ENCODE results near the gene TMEM204.

Gene TMEM204

DNA sequence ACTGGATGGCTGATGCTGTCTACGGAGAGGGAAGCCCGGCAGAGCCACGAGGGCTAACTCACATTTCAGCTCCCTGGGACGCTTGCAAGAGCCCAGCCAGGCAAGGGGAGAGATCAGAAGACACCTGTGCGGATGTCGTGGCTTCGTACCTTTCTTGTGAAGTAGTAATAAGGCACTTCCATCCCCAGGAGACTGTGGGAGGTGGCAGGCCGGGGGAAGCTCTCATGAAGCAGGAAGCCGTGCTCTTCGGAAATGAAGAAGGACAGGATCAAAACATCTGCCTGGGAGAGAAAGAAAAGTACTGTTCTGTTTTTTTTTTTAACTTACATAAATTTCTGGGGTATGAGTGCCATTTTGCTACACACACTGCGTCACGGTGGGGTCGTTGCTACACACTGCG, 28.4 kb downstream of the TMEM204 start:
- CTCF ChIA-PET, result interaction anchor here (0.7 kb wide), 1 partner anchor 11 kb away, joined by 3 read pairs; no protein-coding TSS in a partner anchor
- peak overlapping the region; percentile 60 for H3K27ac Mint-ChIP-seq
- no peak for DNase-seq
- peaks cover 13% of the 10 kb centered on the region for H3K36me3 Mint-ChIP-seq
- H3K4me3 Mint-ChIP-seq, result no peak overlapping the region
- H3K4me1 Mint-ChIP-seq, result peaks cover 38% of the 10 kb centered on the region
- no peaks in the 10 kb centered on the region for H3K9me3 Mint-ChIP-seq
- peaks cover 3% of the 10 kb centered on the region for H3K27me3 Mint-ChIP-seq

DNA sequence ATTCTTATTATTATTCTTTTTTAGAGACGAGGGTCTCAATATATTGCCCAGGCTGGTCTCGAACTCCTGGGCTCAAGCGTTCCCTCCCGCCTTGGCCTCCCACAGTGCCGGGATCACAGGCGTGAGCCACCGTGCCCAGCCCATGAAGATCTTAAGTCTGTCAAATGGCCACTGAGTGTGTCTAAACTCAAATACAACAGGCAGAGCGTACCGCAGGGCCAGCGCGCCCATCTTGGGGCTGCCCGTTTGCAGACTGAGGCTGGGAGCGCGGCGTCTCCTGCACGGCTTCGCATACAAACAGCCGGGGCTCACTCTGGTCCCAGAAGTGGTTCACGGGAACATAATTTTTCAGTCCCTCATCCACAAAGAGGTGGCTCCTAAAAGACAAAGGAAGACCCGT, 30.3 kb downstream of the TMEM204 start:
- no peak for DNase-seq
- Mint-ChIP-seq H3K4me1 (peaks cover 34% of the 10 kb centered on the region), H3K36me3 (peaks cover 6% of the 10 kb centered on the region), H3K9me3 (no peaks in the 10 kb centered on the region), H3K4me3 (no peak overlapping the region), H3K27me3 (peaks cover 3% of the 10 kb centered on the region), H3K27ac (no peak overlapping the region)
- CTCF ChIA-PET, result no interaction called here

GRCh38 chr16:1564325-1564724, 30.9 kb downstream of the TMEM204 start:
- Mint-ChIP-seq H3K27ac (no peak overlapping the region), H3K27me3 (peaks cover 3% of the 10 kb centered on the region)

DNA sequence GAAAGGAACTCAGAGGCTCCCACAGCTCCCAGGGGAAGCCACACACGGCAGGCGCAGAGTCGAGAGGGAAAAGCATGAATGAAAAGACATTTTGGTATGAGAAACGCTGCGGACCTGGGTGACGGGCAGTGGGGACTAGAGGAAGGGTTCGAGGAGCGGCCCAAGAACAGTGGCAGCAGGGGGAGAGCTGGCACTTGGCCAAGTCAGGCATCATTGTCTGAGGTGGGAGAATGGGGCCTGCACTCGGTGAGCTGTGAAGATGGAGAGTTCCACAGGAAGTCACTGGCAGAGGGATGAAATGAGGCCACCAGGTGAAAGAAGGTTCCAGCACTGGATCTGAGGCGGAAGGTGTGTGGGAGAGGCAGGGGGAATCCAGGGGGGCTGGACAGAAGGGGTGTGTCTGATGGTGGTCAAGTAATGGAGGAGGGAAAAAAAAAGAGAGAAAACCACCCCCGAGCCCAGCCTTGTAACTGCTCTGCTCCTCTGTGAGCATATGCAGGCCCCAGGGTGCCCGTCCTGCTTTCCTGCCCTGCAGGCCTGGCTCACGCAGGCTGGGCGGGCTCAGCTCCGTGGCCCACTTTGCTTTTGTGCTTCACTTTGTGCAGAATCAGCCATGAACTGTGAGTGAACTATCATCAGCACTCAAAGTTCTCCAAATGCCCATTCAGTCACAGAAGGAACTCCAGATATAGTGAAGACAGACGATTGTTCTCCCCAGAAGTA, 31.8 kb downstream of the TMEM204 start:
- H3K27me3 Mint-ChIP-seq, result peaks cover 4% of the 10 kb centered on the region
- CTCF ChIA-PET, result no interaction called here
- H3K9me3 Mint-ChIP-seq, result no peaks in the 10 kb centered on the region
- peaks cover 19% of the 10 kb centered on the region for H3K4me1 Mint-ChIP-seq
- no peak overlapping the region for H3K4me3 Mint-ChIP-seq
- peaks cover 3% of the 10 kb centered on the region for H3K36me3 Mint-ChIP-seq
- no peak overlapping the region for H3K27ac Mint-ChIP-seq
- DNase-seq, result no peak

More at GRCh38 chr16:1564325-1564724, 30.9 kb downstream of the TMEM204 start:
- CTCF ChIA-PET, result no interaction called here
- Mint-ChIP-seq H3K9me3 (no peaks in the 10 kb centered on the region), H3K4me1 (peaks cover 28% of the 10 kb centered on the region), H3K36me3 (peaks cover 6% of the 10 kb centered on the region), H3K4me3 (no peak overlapping the region)
- DNase-seq, result peak; percentile 32

DNA sequence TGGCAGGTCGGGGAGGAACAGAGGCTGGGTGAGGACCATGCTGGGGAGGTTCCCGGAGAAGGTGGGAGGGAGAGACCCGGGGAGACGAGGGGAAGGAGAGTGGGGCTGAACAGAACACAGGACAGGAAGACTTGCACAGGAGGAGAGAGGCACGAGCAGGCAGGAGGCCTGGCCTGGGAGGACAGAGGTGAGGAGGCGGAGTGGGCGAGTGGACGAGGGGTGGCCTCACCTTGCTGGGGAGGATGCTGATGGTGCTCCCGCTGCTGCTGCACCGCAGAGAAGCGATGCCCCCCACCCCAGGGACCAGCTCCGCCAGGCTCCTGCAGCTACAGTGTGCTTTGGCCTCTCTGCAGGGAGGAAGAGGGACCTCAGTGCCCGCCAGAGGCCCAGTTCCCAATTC, 34.5 kb downstream of the TMEM204 start:
- CTCF ChIA-PET, result interaction anchor here (1.2 kb wide), 1 partner anchor 15 kb away, joined by 3 read pairs; no protein-coding TSS in a partner anchor
- no peak for DNase-seq
- Mint-ChIP-seq H3K36me3 (no peaks in the 10 kb centered on the region), H3K4me1 (no peaks in the 10 kb centered on the region), H3K27me3 (peaks cover 6% of the 10 kb centered on the region), H3K27ac (no peak overlapping the region), H3K4me3 (no peak overlapping the region), H3K9me3 (no peaks in the 10 kb centered on the region)

DNA sequence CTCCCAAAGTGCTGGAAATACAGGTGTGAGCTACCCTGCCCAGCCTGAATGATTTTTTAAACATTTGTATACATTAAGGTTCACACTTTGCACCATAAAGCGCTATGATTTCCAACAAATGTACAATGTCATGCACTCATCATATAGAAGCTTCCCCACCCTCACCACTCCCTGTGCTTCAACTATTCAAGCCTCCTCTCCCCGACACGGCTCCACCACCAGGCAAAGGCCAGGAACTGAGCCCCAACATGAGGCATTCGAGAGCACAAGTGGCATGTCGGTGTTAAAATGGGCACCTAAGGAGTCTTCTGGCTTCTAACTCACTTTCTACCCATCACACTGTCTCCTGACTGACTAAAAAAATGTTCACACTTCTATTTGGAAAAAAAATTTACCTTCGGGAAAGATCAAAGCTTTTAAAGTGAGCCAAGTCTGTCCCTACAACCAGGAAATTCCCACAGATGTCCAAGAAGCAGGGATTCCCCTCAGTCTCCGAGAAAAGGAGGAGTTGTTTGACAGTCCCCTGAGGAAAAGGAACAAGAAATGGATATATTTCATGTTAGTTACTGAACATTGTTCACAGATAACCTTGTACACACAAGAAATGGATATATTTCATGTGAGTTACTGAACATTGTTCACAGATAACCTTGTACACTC, 37.7 kb downstream of the TMEM204 start:
- Mint-ChIP-seq H3K27me3 (peaks cover 3% of the 10 kb centered on the region), H3K4me1 (no peaks in the 10 kb centered on the region), H3K27ac (no peak overlapping the region), H3K4me3 (no peak overlapping the region), H3K36me3 (no peaks in the 10 kb centered on the region), H3K9me3 (no peaks in the 10 kb centered on the region)
- DNase-seq, result no peak
- CTCF ChIA-PET, result no interaction called here

- CTCF ChIA-PET, result no interaction called here
- peaks cover 3% of the 10 kb centered on the region for H3K27me3 Mint-ChIP-seq
- no peak overlapping the region for H3K27ac Mint-ChIP-seq
- DNase-seq, result no peak
- H3K9me3 Mint-ChIP-seq, result no peaks in the 10 kb centered on the region
- H3K4me1 Mint-ChIP-seq, result no peaks in the 10 kb centered on the region
- no peak overlapping the region for H3K4me3 Mint-ChIP-seq
- H3K36me3 Mint-ChIP-seq, result no peaks in the 10 kb centered on the region
Observed at GRCh38 chr16:1572673-1573072, 39.2 kb downstream of the TMEM204 start.

DNA sequence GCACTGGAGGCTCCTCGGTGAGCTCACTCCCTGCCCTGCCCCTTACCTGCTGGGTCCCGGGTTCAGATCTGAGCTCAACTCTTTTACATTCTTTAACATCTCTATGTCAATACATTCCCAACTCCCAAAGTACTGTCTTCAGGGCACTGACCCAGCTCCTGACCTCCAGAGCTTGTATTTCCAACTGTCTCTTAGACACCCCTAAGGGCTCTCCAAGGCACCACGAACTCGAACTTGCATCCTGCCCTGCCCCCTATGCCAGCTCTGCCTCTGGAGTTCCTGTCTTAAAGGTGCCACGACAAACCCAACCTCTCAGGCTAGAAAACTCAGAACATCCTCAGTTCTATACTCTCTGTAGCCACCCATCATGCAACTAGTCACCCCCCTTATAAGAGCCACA, 39.8 kb downstream of the TMEM204 start:
- H3K9me3 Mint-ChIP-seq, result no peaks in the 10 kb centered on the region
- H3K36me3 Mint-ChIP-seq, result no peaks in the 10 kb centered on the region
- H3K27ac Mint-ChIP-seq, result no peak overlapping the region
- peaks cover 3% of the 10 kb centered on the region for H3K27me3 Mint-ChIP-seq
- no peaks in the 10 kb centered on the region for H3K4me1 Mint-ChIP-seq
- CTCF ChIA-PET, result interaction anchor here (0.8 kb wide), 1 partner anchor 11 kb away, joined by 3 read pairs; no protein-coding TSS in a partner anchor
- no peak overlapping the region for H3K4me3 Mint-ChIP-seq
- no peak for DNase-seq

- no peak for DNase-seq
- Mint-ChIP-seq H3K4me3 (no peak overlapping the region), H3K9me3 (no peaks in the 10 kb centered on the region)
Observed at GRCh38 chr16:1575578-1575977, 42.1 kb downstream of the TMEM204 start.

GRCh38 chr16:1579214-1579613, 45.7 kb downstream of the TMEM204 start:
- Mint-ChIP-seq H3K27me3 (no peaks in the 10 kb centered on the region), H3K27ac (no peak overlapping the region), H3K4me3 (no peak overlapping the region), H3K4me1 (no peaks in the 10 kb centered on the region), H3K9me3 (no peaks in the 10 kb centered on the region), H3K36me3 (no peaks in the 10 kb centered on the region)
- CTCF ChIA-PET, result interaction anchor here (0.7 kb wide), 1 partner anchor 408 kb away, joined by 3 read pairs; no protein-coding TSS in a partner anchor
- DNase-seq, result peak; percentile 36

More at GRCh38 chr16:1575578-1575977, 42.1 kb downstream of the TMEM204 start:
- CTCF ChIA-PET, result no interaction called here
- peak overlapping the region; percentile 12 for H3K27ac Mint-ChIP-seq
- no peaks in the 10 kb centered on the region for H3K27me3 Mint-ChIP-seq
- H3K36me3 Mint-ChIP-seq, result no peaks in the 10 kb centered on the region
- H3K4me1 Mint-ChIP-seq, result no peaks in the 10 kb centered on the region

DNA sequence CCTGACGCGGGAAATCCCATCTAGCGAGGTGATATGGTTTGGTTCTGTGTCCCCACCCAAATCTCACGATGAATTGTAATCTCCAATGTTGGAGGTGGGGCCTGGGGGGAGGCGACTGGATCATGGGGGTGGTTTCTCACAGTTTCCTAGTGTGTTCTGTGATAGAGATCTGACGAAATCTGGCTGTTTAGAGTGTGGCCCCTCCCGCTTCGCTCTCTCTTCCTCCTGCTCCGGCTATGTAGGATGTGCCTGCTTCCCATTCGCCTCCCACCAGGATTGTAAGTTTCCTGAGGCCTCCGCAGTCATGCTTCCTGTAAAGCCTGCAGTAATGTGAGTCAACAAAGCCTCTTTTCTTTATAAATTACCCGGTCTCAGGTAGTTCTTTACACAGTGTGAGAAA, 46.8 kb downstream of the TMEM204 start:
- H3K4me1 Mint-ChIP-seq, result no peaks in the 10 kb centered on the region
- H3K27ac Mint-ChIP-seq, result no peak overlapping the region
- DNase-seq, result no peak
- no peaks in the 10 kb centered on the region for H3K36me3 Mint-ChIP-seq
- no peak overlapping the region for H3K4me3 Mint-ChIP-seq
- CTCF ChIA-PET, result no interaction called here
- H3K27me3 Mint-ChIP-seq, result no peaks in the 10 kb centered on the region
- no peaks in the 10 kb centered on the region for H3K9me3 Mint-ChIP-seq

GRCh38 chr16:1580956-1581355, 47.5 kb downstream of the TMEM204 start:
- no peak overlapping the region for H3K27ac Mint-ChIP-seq
- no peaks in the 10 kb centered on the region for H3K9me3 Mint-ChIP-seq
- CTCF ChIA-PET, result no interaction called here
- DNase-seq, result no peak
- H3K27me3 Mint-ChIP-seq, result no peaks in the 10 kb centered on the region
- H3K4me1 Mint-ChIP-seq, result no peaks in the 10 kb centered on the region
- no peaks in the 10 kb centered on the region for H3K36me3 Mint-ChIP-seq
- no peak overlapping the region for H3K4me3 Mint-ChIP-seq

DNA sequence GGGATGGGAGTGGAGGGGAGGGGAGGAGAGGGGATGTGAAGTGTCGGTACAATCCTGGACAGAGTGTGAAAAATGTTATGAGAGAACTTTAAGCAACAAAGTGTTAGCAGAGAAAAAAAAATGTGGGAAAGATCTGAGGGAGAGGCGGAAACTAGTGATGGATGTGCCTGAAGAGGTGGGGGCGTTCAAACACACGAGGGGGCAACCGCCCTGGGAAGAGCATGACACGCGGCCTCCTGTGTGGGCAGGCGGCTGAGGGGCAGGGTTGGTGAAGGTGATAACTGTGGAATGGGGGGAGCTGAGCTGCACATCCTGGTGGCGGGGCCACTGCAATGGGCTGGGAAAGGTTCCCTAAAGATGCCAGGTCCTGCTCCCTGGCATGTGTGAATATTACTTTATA, 48.3 kb downstream of the TMEM204 start:
- Mint-ChIP-seq H3K36me3 (no peaks in the 10 kb centered on the region), H3K4me1 (no peaks in the 10 kb centered on the region), H3K27ac (no peak overlapping the region)

DNA sequence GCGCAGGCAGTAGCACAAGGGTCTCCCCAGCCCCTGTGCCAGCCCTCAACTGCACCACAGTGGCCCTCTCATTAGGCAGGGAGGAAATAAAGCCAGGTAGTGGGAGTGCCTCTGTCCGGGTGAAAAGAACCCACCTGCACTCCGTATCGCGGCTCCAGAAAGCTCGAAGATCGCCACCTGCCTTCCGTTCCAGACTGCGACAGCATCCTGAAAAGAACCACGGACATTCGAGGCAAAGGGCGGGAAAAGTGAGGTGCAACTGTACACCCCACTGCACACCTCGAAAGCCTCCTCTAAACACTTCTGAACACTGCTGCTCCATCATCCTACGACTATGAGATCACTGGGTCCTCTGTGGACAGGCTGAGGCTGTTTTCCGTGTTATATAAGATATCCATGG, 49.7 kb downstream of the TMEM204 start:
- Mint-ChIP-seq H3K4me1 (no peaks in the 10 kb centered on the region), H3K36me3 (no peaks in the 10 kb centered on the region), H3K9me3 (no peaks in the 10 kb centered on the region), H3K27ac (no peak overlapping the region), H3K27me3 (no peaks in the 10 kb centered on the region), H3K4me3 (no peak overlapping the region)
- DNase-seq, result no peak
- CTCF ChIA-PET, result interaction anchor here (1.1 kb wide), 1 partner anchor 15 kb away, joined by 3 read pairs; no protein-coding TSS in a partner anchor

More for the DNA sequence above, 48.3 kb downstream of the TMEM204 start:
- Mint-ChIP-seq H3K9me3 (no peaks in the 10 kb centered on the region), H3K4me3 (no peak overlapping the region), H3K27me3 (no peaks in the 10 kb centered on the region)
- no peak for DNase-seq
- CTCF ChIA-PET, result no interaction called here

- DNase-seq, result no peak
- Mint-ChIP-seq H3K4me3 (no peak overlapping the region), H3K27me3 (no peaks in the 10 kb centered on the region)
Observed at GRCh38 chr16:1584926-1585484, 51.5 kb downstream of the TMEM204 start.

More at GRCh38 chr16:1584926-1585484, 51.5 kb downstream of the TMEM204 start:
- no peaks in the 10 kb centered on the region for H3K36me3 Mint-ChIP-seq
- H3K27ac Mint-ChIP-seq, result no peak overlapping the region
- H3K9me3 Mint-ChIP-seq, result no peaks in the 10 kb centered on the region
- H3K4me1 Mint-ChIP-seq, result no peaks in the 10 kb centered on the region
- CTCF ChIA-PET, result interaction anchor here (0.6 kb wide), 1 partner anchor 144 kb away, joined by 3 read pairs; no protein-coding TSS in a partner anchor

Data from activated naive CD4-positive, alpha-beta T cell treated with anti-CD3 and anti-CD28 coated beads, Interleukin-2, amount 10 ng/mL, durations not matched to agents 7 days and 5 days (primary cell).